Forelimb muscle (tissue), 1 donor: ENCODE measurements around the gene F2. TPM values are rescaled to one million over a fixed set of nuclear protein-coding genes. Genes with fewer than 3 reads are reported as not detected.
"Not testable (repeated sequence)": the region's sequence is repeated elsewhere in the genome, so short reads cannot be mapped to it uniquely, and the experiment has no call there.

Experiments used
- DNase-seq: peaks from one replicate; pipeline ENCODE4 v3.0.0-alpha.2; 2013; ENCODE audit warnings: low read depth
- polyA plus RNA-seq: library from polyadenylated mRNA; unstranded; fragments of 120-200 nt; gene quantifications from one replicate; pipeline ENCODE4 v1.2.1, GENCODE V29; 2013; ENCODE audit not compliant: insufficient read length

Gene F2
- polyA plus RNA-seq = not detected

GRCh38 chr11:46719048-46719542 lies at the start of gene F2:
TSS of gene F2 (plus strand) at chr11:46719213. CDS start at chr11:46719236, 23 bp downstream.
- DNase-seq = no peak

GRCh38 chr11:46669711-46670139 lies 49.3 kb upstream of the F2 start:
- DNase-seq = no peak

- DNase-seq = not testable (repeated sequence)
Measured at GRCh38 chr11:46670521-46670920, 48.5 kb upstream of the F2 start.

GRCh38 chr11:46671958-46672315 lies 47.1 kb upstream of the F2 start:
- no peak for DNase-seq

- no peak for DNase-seq
Measured at GRCh38 chr11:46672381-46672839, 46.6 kb upstream of the F2 start.

- no peak for DNase-seq
Measured at GRCh38 chr11:46673713-46674462, 45.1 kb upstream of the F2 start.

GRCh38 chr11:46674463-46675287 lies 44.3 kb upstream of the F2 start:
- DNase-seq = no peak

GRCh38 chr11:46675288-46675851 lies 43.6 kb upstream of the F2 start:
- DNase-seq = no peak

GRCh38 chr11:46675949-46676348 lies 43.1 kb upstream of the F2 start:
- no peak for DNase-seq

- DNase-seq = no peak
Measured at GRCh38 chr11:46676436-46677158, 42.4 kb upstream of the F2 start.

GRCh38 chr11:46677169-46677568 lies 41.8 kb upstream of the F2 start:
- DNase-seq = no peak

GRCh38 chr11:46677991-46678740 lies 40.8 kb upstream of the F2 start:
- no peak for DNase-seq

GRCh38 chr11:46678741-46679130 lies 40.3 kb upstream of the F2 start:
- DNase-seq = no peak

- no peak for DNase-seq
Measured at GRCh38 chr11:46679241-46680163, 39.5 kb upstream of the F2 start.

- no peak for DNase-seq
Measured at GRCh38 chr11:46680164-46680760, 38.8 kb upstream of the F2 start.

- no peak for DNase-seq
Measured at GRCh38 chr11:46680815-46681214, 38.2 kb upstream of the F2 start.

GRCh38 chr11:46681814-46682213 lies 37.2 kb upstream of the F2 start:
- DNase-seq = no peak

GRCh38 chr11:46682773-46683752 lies 36.0 kb upstream of the F2 start:
- no peak for DNase-seq
